GM21786 (cell line): ENCODE data around the gene PCDH17.

Source experiments
- ATAC-seq: cut with Tn5 transposase; IDR thresholded peaks from one replicate; pipeline ENCODE4 v1.9.1; 2021; ENCODE audit not compliant: unreplicated experiment

Gene PCDH17

GRCh38 chr13:57726981-57727380 is 95.4 kb downstream of the PCDH17 start:
- no peak for ATAC-seq

DNA sequence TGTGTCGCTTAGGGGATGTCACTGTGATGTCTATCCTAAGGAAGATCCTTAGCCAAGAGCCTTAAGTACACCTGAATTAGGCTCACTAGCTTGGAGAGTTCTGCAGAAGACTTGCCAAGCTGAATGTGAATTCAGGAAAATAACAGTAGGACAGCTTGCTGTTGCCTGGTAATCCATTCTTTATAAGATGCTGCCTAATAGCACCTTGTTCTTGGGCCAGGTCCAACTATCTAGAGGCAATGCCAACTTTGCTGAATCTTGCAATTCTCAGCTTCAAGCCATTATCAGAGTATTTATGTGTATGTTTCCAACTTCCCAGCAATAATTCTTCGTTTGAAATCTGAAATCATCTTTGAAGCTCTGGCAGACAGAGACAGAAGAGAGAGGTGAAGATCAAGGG is 102.8 kb downstream of the PCDH17 start:
- no peak for ATAC-seq

GRCh38 chr13:57739089-57739488 is 107.5 kb downstream of the PCDH17 start:
- ATAC-seq = no peak

- ATAC-seq = no peak
These were observed 108.1 kb downstream of the PCDH17 start for GRCh38 chr13:57739543-57740190.

DNA sequence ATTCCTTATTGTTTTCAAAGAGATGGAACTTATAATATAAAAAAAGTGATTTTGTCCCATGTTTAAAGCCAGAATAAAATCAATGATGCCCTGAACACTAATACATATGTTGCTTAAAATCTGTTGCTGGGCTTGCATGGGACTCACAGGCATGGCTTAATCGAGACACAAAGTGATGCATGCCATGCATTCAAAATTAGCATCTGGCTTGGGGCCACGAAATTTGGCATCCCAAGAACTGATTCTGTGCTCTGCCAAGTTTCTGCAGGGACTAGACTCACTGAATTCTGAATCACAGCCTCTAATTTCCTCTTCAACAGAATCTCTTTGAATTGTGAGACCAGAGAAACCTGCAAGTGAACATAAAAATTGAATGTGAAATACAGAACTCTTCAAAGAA is 109.2 kb downstream of the PCDH17 start:
- no peak for ATAC-seq

- ATAC-seq = no peak
These were observed 116.6 kb downstream of the PCDH17 start for GRCh38 chr13:57748096-57748495.

DNA sequence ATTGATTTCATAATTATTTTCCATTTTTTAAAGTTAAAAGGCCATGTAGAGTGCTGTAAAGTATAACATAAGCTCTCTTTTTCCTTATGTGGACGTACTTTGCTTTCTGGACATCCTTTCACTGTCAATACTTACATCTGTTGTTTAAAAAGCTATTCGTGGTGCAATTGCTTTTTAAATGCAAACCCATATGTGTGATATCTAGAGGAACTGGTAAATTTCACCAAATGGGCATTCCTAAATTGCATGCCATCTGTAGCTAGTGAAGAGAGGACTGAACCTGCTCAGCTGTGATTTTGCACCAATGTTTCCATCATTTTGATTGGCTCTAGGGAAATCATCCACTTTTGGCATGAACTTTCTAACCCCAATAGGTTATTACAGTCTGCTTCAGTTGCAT is 129.4 kb downstream of the PCDH17 start:
- ATAC-seq = no peak

DNA sequence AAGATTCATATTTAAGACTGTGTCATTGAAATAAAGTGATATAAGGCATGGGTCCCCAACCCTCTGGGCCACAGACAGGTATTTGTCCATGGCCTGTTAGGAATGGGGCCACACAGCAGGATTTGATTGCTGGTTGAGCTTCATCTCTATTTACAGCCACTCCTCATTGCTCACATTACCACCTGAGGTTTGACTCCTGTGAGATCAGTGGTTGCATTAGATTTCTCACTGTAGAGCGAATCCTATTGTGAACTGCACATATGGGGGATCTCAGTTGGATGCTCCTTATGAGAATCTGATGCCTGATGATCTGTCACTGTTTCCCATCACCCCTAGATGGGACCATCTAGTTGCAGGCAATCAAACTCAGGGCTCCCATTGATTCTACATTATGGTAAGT is 132.1 kb downstream of the PCDH17 start:
- no peak for ATAC-seq
